ENCODE data around the gene BAK1.
"Not testable (repeated sequence)": the region's sequence is repeated elsewhere in the genome, so short reads cannot be mapped to it uniquely, and the experiment has no call there.

DNA sequence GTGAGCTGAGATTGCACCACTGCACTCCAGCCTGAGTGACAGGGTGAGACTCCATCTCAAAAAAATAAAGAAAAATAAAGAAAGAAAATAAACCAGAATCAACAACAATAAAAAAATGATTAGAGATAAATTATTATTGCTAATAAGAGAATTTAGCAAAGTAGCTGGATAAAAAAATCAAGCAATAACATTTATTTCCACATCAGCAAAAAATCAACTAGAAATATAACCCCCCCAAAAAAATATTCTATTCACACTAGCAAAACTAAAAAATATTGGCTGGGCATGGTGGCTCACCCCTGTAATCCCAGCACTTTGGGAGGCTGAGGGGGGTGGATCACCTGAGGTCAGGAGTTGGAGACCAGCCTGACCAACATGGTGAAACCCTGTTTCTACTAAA, 49.5 kb downstream of the BAK1 start:
- TF ChIP-seq, protein P1, sequence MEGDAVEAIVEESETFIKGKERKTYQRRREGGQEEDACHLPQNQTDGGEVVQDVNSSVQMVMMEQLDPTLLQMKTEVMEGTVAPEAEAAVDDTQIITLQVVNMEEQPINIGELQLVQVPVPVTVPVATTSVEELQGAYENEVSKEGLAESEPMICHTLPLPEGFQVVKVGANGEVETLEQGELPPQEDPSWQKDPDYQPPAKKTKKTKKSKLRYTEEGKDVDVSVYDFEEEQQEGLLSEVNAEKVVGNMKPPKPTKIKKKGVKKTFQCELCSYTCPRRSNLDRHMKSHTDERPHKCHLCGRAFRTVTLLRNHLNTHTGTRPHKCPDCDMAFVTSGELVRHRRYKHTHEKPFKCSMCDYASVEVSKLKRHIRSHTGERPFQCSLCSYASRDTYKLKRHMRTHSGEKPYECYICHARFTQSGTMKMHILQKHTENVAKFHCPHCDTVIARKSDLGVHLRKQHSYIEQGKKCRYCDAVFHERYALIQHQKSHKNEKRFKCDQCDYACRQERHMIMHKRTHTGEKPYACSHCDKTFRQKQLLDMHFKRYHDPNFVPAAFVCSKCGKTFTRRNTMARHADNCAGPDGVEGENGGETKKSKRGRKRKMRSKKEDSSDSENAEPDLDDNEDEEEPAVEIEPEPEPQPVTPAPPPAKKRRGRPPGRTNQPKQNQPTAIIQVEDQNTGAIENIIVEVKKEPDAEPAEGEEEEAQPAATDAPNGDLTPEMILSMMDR (IDR thresholded peaks at IDR 0.05; ENCODE audit: extremely low read depth in 1 of 2, insufficient read depth in 1 of 2, low read depth in 1 of 2, low read length in 2 of 2): not testable (repeated sequence)
- not testable (repeated sequence) for TF ChIP-seq POLR2A (IDR thresholded peaks at IDR 0.05; ENCODE audit: low read depth, low read length); EZH2 (IDR thresholded peaks at IDR 0.05; ENCODE audit: borderline replicate concordance, low read depth, low read length, severe bottlenecking); POLR2AphosphoS5 (IDR thresholded peaks at IDR 0.05; ENCODE audit: insufficient read depth, low read depth, low read length); FOS (IDR thresholded peaks at IDR 0.05; ENCODE audit: borderline replicate concordance, insufficient read depth, low read length)
- TF ChIP-seq, protein P2, sequence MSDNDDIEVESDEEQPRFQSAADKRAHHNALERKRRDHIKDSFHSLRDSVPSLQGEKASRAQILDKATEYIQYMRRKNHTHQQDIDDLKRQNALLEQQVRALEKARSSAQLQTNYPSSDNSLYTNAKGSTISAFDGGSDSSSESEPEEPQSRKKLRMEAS (IDR thresholded peaks at IDR 0.05; ENCODE audit: insufficient read depth, insufficient read length): not testable (repeated sequence)
